ENCODE measurements around the gene PFDN6. TPM values are rescaled to one million over a fixed set of nuclear protein-coding genes. Genes with fewer than 3 reads are reported as not detected.
"Not testable (repeated sequence)": the region's sequence is repeated elsewhere in the genome, so short reads cannot be mapped to it uniquely, and the experiment has no call there.

Gene PFDN6
- total RNA-seq, 2 donors from 2014 or later = 36.5 to 77.0 TPM

GRCh38 chr6:33254591-33254990, 34.8 kb upstream of the PFDN6 start:
- no peak for DNase-seq
- Histone ChIP-seq H3K9me3 (no peaks in the 10 kb centered on the region), H3K4me1 (peaks cover 5% of the 10 kb centered on the region), H3K27me3 (no peaks in the 10 kb centered on the region), H3K9ac (ENCODE audit: low read depth in 2 of 2, low read length in 2 of 2) (no peak overlapping the region), H3K27ac (no peak overlapping the region), H3K4me3 (no peak overlapping the region), H3K36me3 (no peaks in the 10 kb centered on the region)
- intact Hi-C loops (cut with DNase I) = no loop called here
- TF ChIP-seq CTCF (IDR thresholded peaks at IDR 0.05) = no peak

GRCh38 chr6:33259032-33259431, 30.4 kb upstream of the PFDN6 start:
- H3K36me3 ChIP-seq = peaks cover 8% of the 10 kb centered on the region
- TF ChIP-seq CTCF (IDR thresholded peaks at IDR 0.05) = no peak

GRCh38 chr6:33262490-33262889, 26.9 kb upstream of the PFDN6 start:
- H3K36me3 ChIP-seq = peaks cover 16% of the 10 kb centered on the region
- H3K9me3 ChIP-seq; H3K27me3 ChIP-seq; H3K4me3 ChIP-seq; DNase-seq; H3K9ac ChIP-seq (ENCODE audit: low read depth in 2 of 2, low read length in 2 of 2); H3K4me1 ChIP-seq; intact Hi-C loops (cut with DNase I); H3K27ac ChIP-seq: not testable (repeated sequence)

More at GRCh38 chr6:33259032-33259431, 30.4 kb upstream of the PFDN6 start:
- no peak overlapping the region for H3K9ac ChIP-seq (ENCODE audit: low read depth in 2 of 2, low read length in 2 of 2)
- intact Hi-C loops (cut with DNase I) = no loop called here
- no peaks in the 10 kb centered on the region for H3K9me3 ChIP-seq
- no peak for DNase-seq
- H3K27me3 ChIP-seq = no peaks in the 10 kb centered on the region
- no peaks in the 10 kb centered on the region for H3K4me1 ChIP-seq
- no peak overlapping the region for H3K4me3 ChIP-seq
- H3K27ac ChIP-seq = no peak overlapping the region

- TF ChIP-seq CTCF (IDR thresholded peaks at IDR 0.05) = no peak
- Histone ChIP-seq H3K27ac (no peak overlapping the region), H3K9ac (ENCODE audit: low read depth in 2 of 2, low read length in 2 of 2) (no peak overlapping the region), H3K9me3 (no peaks in the 10 kb centered on the region), H3K36me3 (peaks cover 16% of the 10 kb centered on the region), H3K4me3 (no peak overlapping the region), H3K4me1 (no peaks in the 10 kb centered on the region), H3K27me3 (no peaks in the 10 kb centered on the region)
- no peak for DNase-seq
- intact Hi-C loops (cut with DNase I) = no loop called here
These were observed 25.4 kb upstream of the PFDN6 start for GRCh38 chr6:33264015-33264414.

GRCh38 chr6:33271117-33271467, 18.3 kb upstream of the PFDN6 start:
- Histone ChIP-seq H3K4me3 (peak overlapping the region; percentile 90), H3K9ac (ENCODE audit: low read depth in 2 of 2, low read length in 2 of 2) (peak overlapping the region; percentile 95 to 97), H3K27me3 (no peaks in the 10 kb centered on the region), H3K36me3 (peaks cover 9% of the 10 kb centered on the region), H3K9me3 (no peaks in the 10 kb centered on the region), H3K4me1 (peaks cover 37% of the 10 kb centered on the region), H3K27ac (peak overlapping the region; percentile 84)
- intact Hi-C loops (cut with DNase I) = no loop called here
- DNase-seq = peak; percentile 38
- no peak for TF ChIP-seq CTCF (IDR thresholded peaks at IDR 0.05)

GRCh38 chr6:33271468-33272274, 17.7 kb upstream of the PFDN6 start, which contains the start of the genes RPS18 and VPS52:
Gene RPS18 (plus strand): TSS chr6:33272075. CDS start chr6:33272120, 45 bp downstream.
Gene VPS52 (minus strand): TSS chr6:33271876. CDS start chr6:33271675, 201 bp downstream.
- Histone ChIP-seq H3K4me1 (peaks cover 42% of the 10 kb centered on the region), H3K9ac (ENCODE audit: low read depth in 2 of 2, low read length in 2 of 2) (peak within 1 kb of the TSS; percentile 95 to 97), H3K27ac (peak within 1 kb of the TSS; percentile 84), H3K27me3 (no peaks in the 10 kb centered on the region), H3K36me3 (peaks cover 12% of the 10 kb centered on the region), H3K9me3 (no peaks in the 10 kb centered on the region), H3K4me3 (peak within 1 kb of the TSS; percentile 90)
- intact Hi-C loops (cut with DNase I) = no loop called here
- TF ChIP-seq CTCF (IDR thresholded peaks at IDR 0.05) = no peak
- DNase-seq = peak; percentile 95

All from colonic mucosa (tissue), 4 donors.